CD4-positive, alpha-beta T cell (primary cell): ENCODE measurements around the gene SHC4. TPM values are rescaled to one million over a fixed set of nuclear protein-coding genes. Genes with fewer than 3 reads are reported as not detected.

Source experiments
- ATAC-seq: fragments of 200-7000 bp; cut with Tn5 transposase; one replicate; pipeline ENCODE4 v1.10.0; 2022; ENCODE audit warnings: mild to moderate bottlenecking; ENCODE audit not compliant: poor library complexity
- CTCF ChIA-PET: fragments of 350-600 bp; sonication (Branson Sonifier 250); formaldehyde crosslinking; loops from one replicate; lab custom pipeline; 2021; ENCODE audit warnings: antibody characterized with exemption, inconsistent platforms; lab: Charles Lee
- POLR2A ChIA-PET: fragments of 350-600 bp; sonication (Branson Sonifier 250); formaldehyde crosslinking; loops from one replicate; lab custom pipeline; 2021; ENCODE audit warnings: antibody characterized with exemption, inconsistent platforms; lab: Charles Lee
- DNase-seq, 14 experiments: peaks; one replicate each; pipeline ENCODE4 v3.0.0-alpha.2; 2013 to 2020; ENCODE audit warnings: mixed read lengths in 2 of 14
- H3K27ac ChIP-seq, 2 donors: one replicate each; pipeline versions ENCODE4 v1.5.1 to v1.7.0; 2013; ENCODE audit warnings: low read length in 2 of 2, low read depth in 1 of 2, mild to moderate bottlenecking in 1 of 2
- H3K27me3 ChIP-seq, 2 experiments: 1 replicate in 1 of 2; 2 replicates in 1 of 2; pipeline versions ENCODE4 v1.6.1 to v1.7.0; 2013; ENCODE audit warnings: low read length in 2 of 2, control low read depth in 1 of 2, mild to moderate bottlenecking in 1 of 2, moderate library complexity in 1 of 2; ENCODE audit not compliant: insufficient read depth in 2 of 2, control insufficient read depth in 1 of 2
- H3K36me3 ChIP-seq: one replicate; pipeline ENCODE4 v1.6.1; 2013; ENCODE audit warnings: low read length, control low read depth; ENCODE audit not compliant: insufficient read depth
- H3K4me1 ChIP-seq: one replicate; pipeline ENCODE4 v1.6.1; 2013; ENCODE audit warnings: low read length, control low read depth; ENCODE audit not compliant: insufficient read depth
- H3K4me3 ChIP-seq: one replicate; pipeline ENCODE4 v1.5.1; 2013; ENCODE audit warnings: mild to moderate bottlenecking, low read length, moderate library complexity
- H3K9me3 ChIP-seq, 2 experiments: 1 replicate in 1 of 2; 2 replicates in 1 of 2; pipeline versions ENCODE4 v1.6.1 to v1.7.0; 2013; ENCODE audit warnings: low read length in 2 of 2, mild to moderate bottlenecking in 2 of 2, control low read depth in 1 of 2, moderate library complexity in 1 of 2; ENCODE audit not compliant: control insufficient read depth in 1 of 2, insufficient read depth in 1 of 2
- H3K27ac Mint-ChIP-seq: one replicate; pipeline ENCODE4 v1.8.0; 2020; ENCODE audit warnings: mixed read lengths
- H3K27me3 Mint-ChIP-seq: one replicate; pipeline ENCODE4 v1.8.0; 2021; ENCODE audit warnings: mixed read lengths
- H3K36me3 Mint-ChIP-seq: one replicate; pipeline ENCODE4 v1.8.0; 2021; ENCODE audit warnings: low read depth, mixed read lengths
- H3K4me1 Mint-ChIP-seq: one replicate; pipeline ENCODE4 v1.8.0; 2021; ENCODE audit warnings: low read depth, mixed read lengths
- H3K4me3 Mint-ChIP-seq: one replicate; pipeline ENCODE4 v1.8.0; 2020; ENCODE audit warnings: mild to moderate bottlenecking, mixed read lengths
- H3K9me3 Mint-ChIP-seq: one replicate; pipeline ENCODE4 v1.8.0; 2020; ENCODE audit warnings: mixed read lengths
- intact Hi-C, 2 experiments: fragments of 100-400 bp; cut with DNase I in 1 of 2; cut with micrococcal nuclease in 1 of 2; formaldehyde crosslinking; loops; one replicate each; pipeline versions ENCODE4 v1.15.1 to v1.9.0; 2023 to 2025; cut with DNase I, micrococcal nuclease
- total RNA-seq, 174 experiments: library from RNA in 2 of 174; stranded (reverse) in 2 of 174; gene quantifications; one replicate each; pipeline ENCODE4 v1.2.3 and lab custom pipeline; 2021 to 2026
- TF ChIP-seq, protein P1 (sequence below): fragments of 200-600 bp; IDR thresholded peaks from one replicate; pipeline ENCODE4 v1.8.0; 2022; ENCODE audit warnings: antibody characterized with exemption, mild to moderate bottlenecking

The SHC4 gene
- total RNA-seq, 2 experiments from 2014 or later, result not detected

DNA sequence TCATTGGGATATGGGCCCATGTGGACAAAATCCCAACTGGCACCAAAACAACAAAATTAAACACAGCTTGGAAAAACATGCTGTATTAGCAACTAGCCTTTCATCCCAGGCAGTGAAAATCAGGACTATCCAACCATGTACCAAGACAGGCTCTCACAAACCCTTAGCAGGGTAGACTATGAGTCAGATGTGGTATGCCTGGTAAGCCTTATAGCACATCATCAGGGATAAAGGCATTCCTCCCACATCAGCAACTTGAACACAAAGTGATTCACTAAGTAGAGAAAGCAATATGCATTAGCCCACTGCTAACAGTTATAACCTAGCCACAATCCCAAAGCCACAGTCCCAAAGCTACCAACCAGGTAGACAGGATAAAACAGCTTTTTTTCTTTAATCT lies 160.9 kb downstream of the SHC4 start:
- ATAC-seq (no peak), DNase-seq (no peak)
- H3K36me3 Mint-ChIP-seq, result peaks cover 6% of the 10 kb centered on the region
- TF ChIP-seq, protein P1, sequence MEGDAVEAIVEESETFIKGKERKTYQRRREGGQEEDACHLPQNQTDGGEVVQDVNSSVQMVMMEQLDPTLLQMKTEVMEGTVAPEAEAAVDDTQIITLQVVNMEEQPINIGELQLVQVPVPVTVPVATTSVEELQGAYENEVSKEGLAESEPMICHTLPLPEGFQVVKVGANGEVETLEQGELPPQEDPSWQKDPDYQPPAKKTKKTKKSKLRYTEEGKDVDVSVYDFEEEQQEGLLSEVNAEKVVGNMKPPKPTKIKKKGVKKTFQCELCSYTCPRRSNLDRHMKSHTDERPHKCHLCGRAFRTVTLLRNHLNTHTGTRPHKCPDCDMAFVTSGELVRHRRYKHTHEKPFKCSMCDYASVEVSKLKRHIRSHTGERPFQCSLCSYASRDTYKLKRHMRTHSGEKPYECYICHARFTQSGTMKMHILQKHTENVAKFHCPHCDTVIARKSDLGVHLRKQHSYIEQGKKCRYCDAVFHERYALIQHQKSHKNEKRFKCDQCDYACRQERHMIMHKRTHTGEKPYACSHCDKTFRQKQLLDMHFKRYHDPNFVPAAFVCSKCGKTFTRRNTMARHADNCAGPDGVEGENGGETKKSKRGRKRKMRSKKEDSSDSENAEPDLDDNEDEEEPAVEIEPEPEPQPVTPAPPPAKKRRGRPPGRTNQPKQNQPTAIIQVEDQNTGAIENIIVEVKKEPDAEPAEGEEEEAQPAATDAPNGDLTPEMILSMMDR, result no peak
- H3K27ac Mint-ChIP-seq, result no peak overlapping the region
- ChIA-PET POLR2A (no interaction called here), CTCF (no interaction called here)
- no peak overlapping the region for H3K4me3 Mint-ChIP-seq
- H3K4me1 Mint-ChIP-seq, result peaks cover 17% of the 10 kb centered on the region
- Histone ChIP-seq H3K4me3 (no peak overlapping the region), H3K27ac (no peak overlapping the region), H3K36me3 (no peaks in the 10 kb centered on the region), H3K4me1 (no peaks in the 10 kb centered on the region), H3K27me3 (no peaks in the 10 kb centered on the region), H3K9me3 (no peaks in the 10 kb centered on the region)
- no peaks in the 10 kb centered on the region for H3K9me3 Mint-ChIP-seq
- H3K27me3 Mint-ChIP-seq, result no peaks in the 10 kb centered on the region
- intact Hi-C loops, result loop anchor here in 1 of 2 experiments (5.0 kb wide), 1 partner anchor 446 kb away; no protein-coding TSS in a partner anchor

- TF ChIP-seq, protein P1, result no peak
- POLR2A ChIA-PET, result interaction anchor here (3.1 kb wide), 1 partner anchor 9 kb away, joined by 15 read pairs; the partner anchor contains the start of gene CEP152
- no peak for ATAC-seq
Observed at GRCh38 chr15:48802257-48802656, 161.5 kb downstream of the SHC4 start.

DNA sequence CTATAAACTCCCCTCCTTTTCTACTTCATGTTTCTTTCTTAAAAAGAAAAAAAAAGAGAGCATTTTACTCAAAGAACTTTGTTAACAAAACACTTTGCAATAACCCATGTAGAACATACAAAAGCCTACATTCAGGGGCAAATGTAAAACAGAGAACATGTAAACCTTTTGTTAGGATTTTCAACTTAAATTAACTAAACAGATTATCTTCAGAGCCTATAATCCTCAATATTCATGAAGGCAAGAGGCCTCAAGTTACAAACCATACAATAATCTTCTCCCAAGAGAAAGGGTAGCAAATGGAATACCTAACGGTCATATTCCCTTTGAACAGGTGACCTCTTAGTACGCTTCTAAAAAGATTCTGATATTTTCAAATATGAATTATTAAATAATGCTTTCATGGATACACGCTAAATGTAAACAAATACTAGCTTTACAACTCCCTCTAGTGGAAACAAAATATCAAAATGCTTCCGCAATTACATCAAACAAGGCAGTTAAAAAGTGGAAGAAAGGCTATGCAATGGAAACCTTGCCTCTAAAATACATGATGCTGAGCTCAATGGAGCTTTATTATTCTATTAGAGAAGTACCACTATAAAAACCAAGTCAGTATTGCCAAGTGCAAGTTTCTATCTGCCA lies 162.8 kb downstream of the SHC4 start:
- Mint-ChIP-seq H3K27ac (no peak overlapping the region), H3K36me3 (peaks cover 19% of the 10 kb centered on the region), H3K4me3 (no peak overlapping the region), H3K27me3 (no peaks in the 10 kb centered on the region), H3K9me3 (no peaks in the 10 kb centered on the region), H3K4me1 (peaks cover 15% of the 10 kb centered on the region)
- peak in 2 of 14 experiments; percentile 9 to 20 for DNase-seq
- ATAC-seq, result no peak
- intact Hi-C loops, result loop anchor here in 1 of 2 experiments (5.0 kb wide), 1 partner anchor 444 kb away; no protein-coding TSS in a partner anchor
- ChIA-PET POLR2A (interaction anchor here (1.2 to 3.1 kb wide), 2 partner anchors 10 to 77 kb away, joined by 3 to 15 read pairs; partner anchors contain the start of genes CEP152 and EID1), CTCF (interaction anchor here (2.1 kb wide), 1 partner anchor 10 kb away, joined by 6 read pairs; the partner anchor contains the start of gene CEP152)
- H3K36me3 ChIP-seq, result no peaks in the 10 kb centered on the region
- no peak overlapping the region for H3K4me3 ChIP-seq
- no peak overlapping the region for H3K27ac ChIP-seq
- TF ChIP-seq, protein P1, result no peak
- no peaks in the 10 kb centered on the region for H3K4me1 ChIP-seq
- no peaks in the 10 kb centered on the region for H3K9me3 ChIP-seq
- H3K27me3 ChIP-seq, result no peaks in the 10 kb centered on the region

More at GRCh38 chr15:48802257-48802656, 161.5 kb downstream of the SHC4 start:
- Histone ChIP-seq H3K4me1 (no peaks in the 10 kb centered on the region), H3K27me3 (no peaks in the 10 kb centered on the region), H3K27ac (no peak overlapping the region), H3K4me3 (no peak overlapping the region), H3K9me3 (no peaks in the 10 kb centered on the region), H3K36me3 (no peaks in the 10 kb centered on the region)
- CTCF ChIA-PET, result interaction anchor here (1.3 kb wide), 1 partner anchor 19 kb away, joined by 6 read pairs; no protein-coding TSS in a partner anchor
- DNase-seq, result no peak
- H3K4me1 Mint-ChIP-seq, result peaks cover 20% of the 10 kb centered on the region
- intact Hi-C loops, result loop anchor here in 1 of 2 experiments (5.0 kb wide), 1 partner anchor 445 kb away; no protein-coding TSS in a partner anchor
- H3K4me3 Mint-ChIP-seq, result no peak overlapping the region
- H3K27ac Mint-ChIP-seq, result no peak overlapping the region
- no peaks in the 10 kb centered on the region for H3K9me3 Mint-ChIP-seq
- peaks cover 9% of the 10 kb centered on the region for H3K36me3 Mint-ChIP-seq
- no peaks in the 10 kb centered on the region for H3K27me3 Mint-ChIP-seq
